NCI-H146 treated with DMSO at 0.1 percent for 48 hours (cell line): ENCODE measurements around the gene MYO9B.
"Not testable (repeated sequence)": the region's sequence is repeated elsewhere in the genome, so short reads cannot be mapped to it uniquely, and the experiment has no call there.

Source experiments
- DNase-seq: peaks from one replicate; lab custom pipeline; 2025; ENCODE audit not compliant: unreplicated experiment; lab: John Stamatoyannopoulos, UW

MYO9B gene

DNA sequence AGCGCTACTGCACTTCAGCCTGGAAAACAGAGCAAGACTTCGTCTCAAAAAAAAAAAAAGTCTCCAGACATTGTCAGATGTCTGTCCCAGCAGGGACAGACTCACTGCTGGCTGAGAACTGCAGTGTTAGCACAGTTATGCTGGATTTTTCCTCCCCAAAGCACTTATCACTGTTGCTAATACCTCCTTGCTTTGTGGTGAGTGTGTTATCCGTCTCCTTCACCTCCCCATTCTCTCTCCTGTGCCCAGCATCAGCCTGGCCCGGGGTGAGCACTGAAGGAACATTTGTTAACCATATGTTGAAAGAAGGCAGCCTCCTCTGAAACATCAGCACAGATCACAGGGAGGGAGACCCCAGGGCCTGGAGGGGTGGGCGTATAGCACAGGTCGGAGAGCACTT, 11.3 kb downstream of the MYO9B start:
- no peak for DNase-seq

DNA sequence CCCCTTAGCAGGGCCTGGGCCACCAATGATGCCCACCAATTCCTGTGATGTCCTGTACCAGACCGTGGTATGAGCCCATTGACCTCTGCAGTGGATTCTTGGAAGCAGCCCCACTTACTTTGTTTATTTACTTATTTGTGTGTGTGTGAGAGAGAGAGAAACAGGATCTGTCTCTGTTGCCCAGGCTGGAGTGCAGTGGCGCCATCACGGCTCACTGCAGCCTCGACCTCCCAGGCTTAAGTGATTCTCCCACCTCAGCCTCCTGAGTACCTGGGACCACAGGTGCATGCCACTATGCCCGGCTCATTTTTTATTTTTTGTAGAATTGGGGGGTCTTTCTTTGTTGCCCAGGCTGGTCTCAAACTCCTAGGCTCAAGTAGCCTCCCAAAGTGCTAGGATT, 13.0 kb downstream of the MYO9B start:
- DNase-seq = no peak

DNA sequence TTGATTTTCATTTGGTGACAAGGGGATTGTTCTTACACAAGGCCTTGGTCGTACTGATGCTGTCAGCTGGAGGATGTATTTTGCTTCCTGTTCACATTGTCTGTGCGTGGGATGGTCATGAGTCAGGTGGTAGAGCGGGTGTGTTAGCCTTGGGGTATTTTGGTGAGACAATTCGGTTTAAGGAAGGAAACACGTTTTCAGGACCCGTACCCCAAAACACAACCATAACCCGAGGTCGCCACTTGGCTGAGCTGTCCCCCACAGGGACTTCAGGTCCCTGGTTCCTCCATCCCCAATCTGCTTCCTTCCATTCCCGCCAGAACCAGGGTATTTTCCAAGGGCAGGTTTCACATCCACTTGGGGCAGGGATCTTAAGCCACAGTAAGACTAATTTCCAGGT, 15.0 kb downstream of the MYO9B start:
- no peak for DNase-seq

DNA sequence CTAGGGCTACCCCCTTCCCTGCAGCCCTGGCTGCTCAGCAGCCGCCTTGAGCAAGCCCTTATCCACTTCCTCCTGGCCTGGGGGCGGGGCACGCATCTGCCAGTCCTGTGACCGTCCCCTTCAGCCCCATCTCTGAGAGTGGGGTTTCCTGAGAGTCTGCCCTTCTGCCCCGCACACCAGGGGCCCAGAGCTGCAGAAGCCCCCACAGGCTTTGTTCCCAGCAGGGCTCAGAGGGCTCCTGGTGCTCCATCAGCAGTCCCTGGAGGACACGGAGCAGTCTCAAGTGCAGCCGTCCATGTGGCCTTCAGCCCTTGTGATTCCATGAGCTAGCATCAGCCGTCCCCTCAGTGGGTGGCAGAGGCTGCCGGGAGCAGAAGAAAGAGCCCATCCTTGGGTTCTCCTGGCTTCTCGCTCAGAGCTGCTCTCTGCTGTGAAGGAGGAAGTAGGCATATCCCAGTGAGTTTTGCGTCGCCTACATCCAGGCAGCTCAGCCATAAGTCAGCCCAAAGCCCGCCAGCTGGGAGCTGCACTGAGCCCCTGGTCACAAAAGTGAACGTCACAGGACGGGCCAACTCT, 16.3 kb downstream of the MYO9B start:
- DNase-seq = no peak

DNA sequence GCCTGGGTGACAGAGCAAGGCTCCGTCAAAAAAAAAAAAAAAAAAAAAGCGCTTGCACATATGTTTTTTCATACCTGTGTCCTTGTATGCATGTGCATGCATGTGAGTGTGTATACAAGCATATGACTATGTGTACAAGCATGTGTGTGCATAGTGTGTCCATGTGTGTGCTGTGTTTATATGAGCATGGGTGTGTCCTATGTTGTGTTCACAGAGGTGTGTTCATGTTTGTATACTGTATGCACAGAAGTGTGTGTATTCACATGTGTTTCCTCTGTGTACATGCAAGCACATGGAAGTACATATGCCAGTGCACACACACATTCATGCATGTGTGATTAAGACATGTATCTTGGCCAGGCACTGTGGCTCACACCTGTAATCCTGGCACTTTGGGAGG, 17.1 kb downstream of the MYO9B start:
- no peak for DNase-seq

DNA sequence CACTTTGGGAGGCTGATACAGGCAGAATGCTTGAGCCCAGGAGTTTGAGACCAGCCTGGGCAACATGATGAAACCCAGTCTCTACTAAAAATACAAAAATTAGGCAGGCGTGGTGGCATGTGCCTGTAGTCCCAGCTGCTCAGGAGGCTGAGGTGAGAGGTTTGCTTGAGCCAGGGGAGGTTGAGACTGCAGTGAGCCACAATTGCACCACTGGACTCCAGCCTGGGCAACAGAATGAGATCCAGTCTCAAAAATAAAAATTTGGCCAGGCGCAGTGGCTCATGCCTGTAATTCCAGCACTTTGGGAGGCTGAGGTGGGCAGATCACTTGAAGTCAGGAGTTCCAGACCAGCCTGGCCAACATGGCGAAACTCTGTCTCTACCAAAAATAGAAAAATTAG, 19.1 kb downstream of the MYO9B start:
- not testable (repeated sequence) for DNase-seq

DNA sequence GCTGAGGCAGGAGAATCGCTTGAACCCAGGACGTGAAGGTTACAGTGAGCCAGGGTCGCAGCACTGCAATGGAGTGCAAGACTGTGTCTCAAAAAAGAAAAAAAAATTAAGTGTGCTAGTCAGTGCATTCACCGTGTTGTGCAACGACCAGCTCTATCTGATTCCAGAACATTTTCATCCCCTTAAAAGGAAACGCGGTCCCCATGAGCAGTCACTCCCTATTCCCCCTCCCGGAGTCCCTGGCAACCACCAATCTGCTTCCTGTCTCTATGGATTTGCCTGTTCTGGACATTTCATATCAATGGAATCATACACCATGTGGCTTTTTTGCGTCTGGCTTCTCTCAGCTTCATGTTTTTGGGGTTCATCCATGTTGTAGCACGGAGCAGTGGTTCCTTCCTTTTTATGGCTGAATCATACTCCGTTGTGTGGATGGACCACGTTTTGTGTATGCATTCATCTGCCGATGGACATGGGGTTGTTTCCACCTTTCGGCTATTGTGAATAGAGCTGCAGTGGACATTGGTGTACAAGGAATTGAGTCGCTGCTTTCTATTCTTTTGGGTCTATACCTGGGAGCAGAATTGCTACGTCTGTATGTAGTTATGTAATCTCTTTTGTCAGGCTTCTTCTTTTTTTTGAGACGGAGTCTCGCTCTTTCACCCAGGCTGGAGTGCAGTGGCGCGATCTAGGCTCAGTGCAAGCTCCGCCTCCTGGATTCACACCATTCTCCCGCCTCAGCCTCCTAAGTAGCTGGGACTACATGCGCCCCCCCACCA, 19.8 kb downstream of the MYO9B start:
- DNase-seq = no peak

DNA sequence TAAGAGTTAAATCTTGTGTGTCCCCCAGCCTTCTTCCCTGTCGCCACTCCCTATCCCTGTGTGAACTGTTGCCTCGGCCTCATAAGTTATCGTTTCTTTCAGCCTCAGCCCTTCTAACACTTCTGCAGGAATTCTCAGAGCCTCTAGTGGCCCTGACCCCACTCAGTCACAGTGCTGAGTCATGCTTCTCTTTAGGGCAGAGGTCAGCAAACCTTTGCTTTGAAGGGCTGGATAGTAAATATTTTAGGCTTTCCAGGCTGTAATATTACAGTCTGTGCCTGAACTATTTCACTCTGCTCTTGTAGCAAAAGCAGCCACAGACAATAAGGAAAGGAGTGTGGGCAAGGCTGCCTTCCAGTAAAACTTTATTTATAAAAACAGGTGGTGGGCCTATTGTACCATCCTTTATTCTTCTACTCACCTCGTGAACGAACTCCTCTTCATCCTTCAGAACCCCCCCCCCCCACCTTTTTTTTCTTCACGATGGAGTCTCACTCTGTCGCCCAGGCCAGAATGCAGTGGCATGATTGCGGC, 22.1 kb downstream of the MYO9B start:
- DNase-seq = no peak

DNA sequence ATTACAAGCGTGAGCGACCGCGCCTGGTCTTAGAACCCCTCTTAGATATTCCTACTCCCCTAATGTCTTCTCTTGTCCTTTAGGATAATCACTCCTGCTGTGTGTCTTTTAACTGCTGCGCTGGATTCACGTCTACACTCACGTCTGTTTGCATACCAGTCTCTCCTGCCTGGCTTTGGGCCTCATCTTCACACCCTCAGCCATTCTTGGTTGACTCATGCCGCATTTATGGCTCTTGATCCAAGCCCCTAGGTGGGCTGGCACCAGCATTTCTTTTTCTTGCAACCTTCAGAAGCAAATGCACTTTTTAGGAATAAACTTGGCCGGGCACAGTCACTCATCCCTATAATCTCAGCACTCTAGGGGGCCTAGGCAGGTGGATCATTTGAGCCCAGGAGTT, 22.7 kb downstream of the MYO9B start:
- no peak for DNase-seq

DNA sequence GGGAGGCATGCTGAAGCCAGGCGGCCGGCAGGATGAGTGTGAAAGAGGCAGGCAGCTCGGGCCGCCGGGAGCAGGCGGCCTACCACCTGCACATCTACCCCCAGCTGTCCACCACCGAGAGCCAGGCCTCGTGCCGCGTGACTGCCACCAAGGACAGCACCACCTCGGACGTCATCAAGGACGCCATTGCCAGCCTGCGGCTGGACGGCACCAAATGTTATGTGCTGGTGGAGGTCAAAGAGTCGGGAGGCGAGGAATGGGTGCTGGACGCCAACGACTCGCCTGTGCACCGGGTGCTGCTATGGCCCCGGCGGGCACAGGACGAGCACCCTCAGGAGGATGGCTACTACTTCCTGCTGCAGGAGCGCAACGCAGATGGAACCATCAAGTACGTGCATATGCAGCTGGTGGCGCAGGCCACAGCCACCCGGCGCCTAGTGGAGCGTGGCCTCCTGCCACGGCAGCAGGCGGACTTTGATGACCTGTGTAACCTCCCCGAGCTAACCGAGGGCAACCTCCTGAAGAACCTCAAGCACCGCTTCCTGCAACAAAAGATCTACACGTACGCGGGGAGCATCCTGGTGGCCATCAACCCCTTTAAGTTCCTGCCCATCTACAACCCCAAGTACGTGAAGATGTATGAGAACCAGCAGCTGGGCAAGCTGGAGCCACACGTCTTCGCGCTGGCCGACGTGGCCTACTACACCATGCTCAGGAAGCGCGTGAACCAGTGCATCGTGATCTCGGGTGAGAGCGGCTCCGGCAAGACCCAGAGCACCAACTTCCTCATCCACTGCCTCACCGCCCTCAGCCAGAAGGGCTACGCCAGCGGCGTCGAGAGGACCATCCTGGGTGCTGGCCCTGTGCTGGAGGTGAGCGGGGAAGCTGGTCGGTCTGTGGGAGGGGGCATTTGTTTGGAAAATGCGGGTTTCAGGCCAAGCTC, 26.4 kb downstream of the MYO9B start:
- DNase-seq = no peak

DNA sequence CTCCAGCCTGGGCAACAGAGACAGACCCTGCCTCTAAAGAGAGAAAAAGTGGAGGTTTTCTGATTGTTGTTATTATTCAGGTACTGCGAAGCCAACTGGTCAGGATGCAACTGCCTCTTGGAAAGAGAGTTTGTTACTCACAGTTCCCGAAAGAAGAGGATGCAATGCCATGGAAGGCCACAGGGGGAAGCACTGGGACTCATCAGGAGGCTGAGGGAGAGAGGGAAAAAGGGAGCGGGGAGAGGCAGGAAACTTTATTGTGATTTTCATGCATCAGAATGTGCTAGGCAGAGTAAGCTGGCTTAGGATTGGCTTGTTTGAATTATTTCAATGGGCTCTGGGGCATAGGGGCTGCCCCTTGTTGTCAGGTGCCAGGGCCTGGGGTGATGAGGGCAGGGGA, 27.6 kb downstream of the MYO9B start:
- DNase-seq = no peak

DNA sequence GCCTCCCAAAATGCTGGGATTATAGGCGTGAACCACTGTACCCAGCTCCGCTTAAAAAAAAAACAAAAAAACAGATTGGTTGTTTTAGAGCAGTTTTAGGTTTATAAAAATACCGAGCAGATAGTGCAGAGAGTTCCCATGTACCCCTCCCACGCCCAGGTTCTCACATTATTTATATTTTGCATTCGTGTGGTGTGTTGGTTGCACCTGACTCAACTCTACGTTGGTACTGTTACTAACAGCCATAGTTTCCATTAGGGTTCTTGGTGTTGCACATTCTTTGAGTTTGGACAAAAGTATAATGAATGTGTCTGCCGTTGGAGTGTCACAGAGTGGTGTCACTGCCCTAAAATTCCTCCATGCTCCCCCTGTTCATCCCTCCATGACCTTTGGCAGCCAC, 29.1 kb downstream of the MYO9B start:
- DNase-seq = no peak

DNA sequence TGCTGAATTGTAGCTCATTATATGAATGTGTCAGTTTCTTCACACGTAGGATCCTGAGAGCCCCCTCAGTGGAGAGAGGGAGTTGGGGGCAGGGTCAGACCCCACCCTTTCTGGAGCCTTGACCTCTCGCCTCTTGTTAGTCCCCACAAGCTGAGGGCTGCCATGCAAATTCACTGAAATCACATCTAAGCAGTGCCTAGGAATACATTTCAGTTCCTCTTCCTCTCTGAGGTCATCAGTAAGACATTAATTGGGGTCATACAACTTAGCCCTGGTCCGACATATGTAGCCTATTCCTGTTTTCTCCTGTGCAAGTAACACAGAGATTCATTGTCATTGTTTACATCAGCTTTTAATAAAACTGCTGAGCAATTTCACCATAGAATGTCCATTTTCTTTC, 30.0 kb downstream of the MYO9B start:
- DNase-seq = no peak

DNA sequence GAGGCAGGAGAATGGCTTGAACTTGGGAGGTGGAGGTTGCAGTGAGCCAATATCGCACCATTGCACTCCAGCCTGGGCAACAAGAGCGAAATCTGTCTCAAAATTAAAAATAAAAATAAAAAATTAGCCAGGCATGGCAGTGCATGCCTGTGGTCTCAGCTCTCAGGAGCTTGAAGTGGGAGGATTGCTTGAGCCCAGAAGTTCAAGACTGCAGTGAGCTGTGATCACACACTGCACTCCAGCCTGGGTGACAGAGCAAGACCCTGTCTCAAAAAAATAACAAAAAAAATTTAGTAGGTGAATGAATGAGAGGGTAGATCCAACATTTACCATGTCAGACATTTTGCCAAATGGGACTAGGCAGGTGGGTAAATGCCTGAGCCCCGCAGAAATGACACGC, 31.4 kb downstream of the MYO9B start:
- DNase-seq = not testable (repeated sequence)

DNA sequence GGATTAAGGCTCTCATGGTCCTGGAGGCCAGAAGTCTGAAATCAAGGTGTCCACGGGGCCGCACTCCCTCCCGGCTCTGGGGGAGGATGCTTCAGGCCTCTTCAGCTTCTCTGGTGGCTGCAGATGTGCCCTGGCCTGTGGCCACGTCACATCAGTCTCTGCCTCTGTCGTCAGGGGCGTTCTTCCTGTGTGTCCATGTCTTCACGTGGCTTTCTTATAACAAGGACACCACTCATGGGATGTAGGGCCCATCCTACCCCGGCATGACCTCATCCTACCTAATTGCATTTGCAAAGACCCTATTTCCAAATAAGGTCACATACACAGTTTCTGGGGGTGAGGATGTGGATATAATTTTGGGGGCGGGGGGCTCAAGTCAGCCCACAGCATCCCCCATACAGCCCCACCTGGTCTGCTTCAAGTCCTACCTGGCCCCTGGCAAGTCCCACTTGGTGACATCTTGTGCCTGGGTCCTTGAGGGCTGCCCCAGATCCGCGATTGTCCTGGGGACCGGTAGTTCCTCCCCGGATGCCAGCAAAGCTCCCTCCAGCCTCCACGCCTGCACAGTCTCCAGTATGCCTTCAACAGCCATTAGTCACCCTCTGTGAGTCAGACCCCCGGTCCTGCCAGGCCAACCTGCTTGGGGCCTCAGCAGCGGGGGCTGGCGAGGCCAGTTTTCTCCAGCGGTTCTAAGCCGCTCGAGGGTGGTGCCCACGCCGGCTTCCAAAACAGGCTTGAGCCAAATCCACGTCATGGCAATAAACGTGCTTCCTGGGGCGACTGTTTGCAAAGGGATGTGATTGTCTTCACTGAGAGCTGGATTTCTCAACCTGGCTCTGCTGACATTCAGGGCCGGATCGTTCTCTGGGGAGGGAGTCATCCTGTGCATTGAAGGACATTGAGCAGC, 32.2 kb downstream of the MYO9B start:
- DNase-seq = peak; percentile 50

DNA sequence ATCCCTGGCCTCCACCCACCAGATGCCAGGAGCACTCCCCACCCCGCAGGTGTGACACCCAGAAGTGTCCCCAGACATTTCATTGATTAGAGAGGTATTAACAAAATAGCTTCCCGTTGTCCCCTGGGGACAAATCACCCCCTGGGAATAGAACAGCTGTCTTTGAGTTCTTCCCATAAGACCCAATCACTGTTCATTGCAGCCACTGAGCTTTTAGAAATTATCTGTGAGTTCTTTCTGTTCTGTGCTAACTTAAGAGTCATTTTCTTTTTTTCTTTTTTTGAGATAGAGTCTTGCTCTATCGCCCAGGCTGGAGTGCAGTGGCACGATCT, 32.8 kb downstream of the MYO9B start:
- DNase-seq = no peak

DNA sequence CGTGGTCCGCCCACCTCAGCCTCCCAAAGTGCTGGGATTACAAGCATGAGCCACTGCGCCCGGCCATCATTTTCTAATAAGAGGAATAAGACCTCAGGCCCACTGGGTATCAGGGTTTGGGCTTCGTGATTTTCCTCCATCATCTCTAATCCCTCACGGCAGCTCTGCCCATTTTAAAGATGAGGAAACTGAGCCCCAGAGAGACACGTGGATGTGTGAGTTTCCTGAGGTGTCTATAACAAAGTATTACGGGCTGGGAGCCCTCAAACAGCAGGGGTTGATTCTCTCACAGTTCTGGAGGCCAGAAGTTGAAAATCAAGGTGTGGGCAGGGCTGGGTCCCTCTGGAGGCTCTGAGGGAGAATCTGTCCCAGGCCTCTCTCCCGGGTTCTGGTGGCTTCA, 33.7 kb downstream of the MYO9B start:
- no peak for DNase-seq

DNA sequence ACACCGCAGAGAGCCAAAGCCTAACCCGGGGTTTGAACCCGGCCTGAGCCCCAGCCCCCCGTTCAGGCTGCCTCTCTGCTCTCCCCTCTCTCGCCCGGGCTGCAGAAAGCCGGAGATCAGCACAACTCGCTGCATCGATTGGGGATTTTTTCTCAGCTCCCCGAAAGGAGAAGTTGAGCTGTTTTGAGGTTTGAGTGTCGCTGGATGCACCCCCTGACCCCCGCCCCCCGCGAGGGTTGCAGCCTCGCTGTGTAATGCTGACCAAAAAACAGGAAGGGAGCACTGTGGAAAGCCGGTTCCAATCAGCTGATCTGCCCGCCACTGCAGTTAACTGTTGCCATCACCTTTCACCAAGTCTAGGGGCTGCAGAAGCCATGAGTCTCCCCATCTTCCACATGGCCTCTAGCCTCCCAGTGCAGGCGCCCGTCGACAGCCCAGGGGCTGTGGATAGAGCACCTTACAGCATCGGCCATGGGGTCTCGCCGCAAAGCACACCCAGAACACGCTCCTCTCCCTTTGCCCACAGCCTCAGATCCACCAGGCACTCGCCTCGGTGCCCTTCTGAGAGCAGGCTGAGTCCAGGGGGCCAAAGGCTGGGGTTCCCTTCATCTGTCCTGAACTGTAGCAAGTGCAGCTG, 34.5 kb downstream of the MYO9B start:
- no peak for DNase-seq

DNA sequence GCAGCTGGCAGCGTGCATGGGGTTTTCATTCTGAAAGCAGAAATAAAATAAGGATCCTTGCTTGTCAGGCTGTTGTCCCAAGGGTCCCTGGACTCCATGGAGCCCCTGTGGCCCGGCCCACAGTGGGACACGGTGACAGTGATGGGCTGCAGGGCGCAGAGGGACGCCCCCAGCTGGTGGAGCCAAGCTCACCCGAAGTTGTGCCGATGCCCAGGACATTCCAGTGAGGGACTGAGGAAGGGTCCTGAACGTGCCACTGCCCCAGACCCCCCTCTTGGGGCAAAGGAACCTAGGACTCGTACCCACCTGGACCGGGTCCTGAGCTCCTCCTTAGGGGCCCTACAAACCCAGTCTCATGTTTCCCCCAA, 35.0 kb downstream of the MYO9B start:
- no peak for DNase-seq

DNA sequence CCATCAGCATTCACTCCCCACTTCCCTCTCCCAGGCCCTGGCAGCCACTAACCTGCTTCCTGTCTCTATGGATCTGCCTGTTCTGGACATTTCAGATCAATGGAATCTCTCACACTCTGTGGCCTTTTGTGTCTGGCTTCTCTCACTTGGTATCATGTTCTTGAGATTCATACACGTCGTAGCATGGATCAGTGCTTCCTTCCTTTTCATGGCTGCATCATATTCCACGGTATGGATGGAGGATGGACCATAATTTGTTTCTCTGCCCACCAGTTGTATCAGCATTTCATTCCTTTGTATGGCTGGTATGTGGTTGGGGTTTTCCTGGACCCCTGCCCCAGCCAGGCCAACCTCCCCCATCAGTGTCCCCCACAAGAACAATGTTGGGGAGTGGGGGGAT, 36.2 kb downstream of the MYO9B start:
- no peak for DNase-seq
